HepG2 (cell line): ENCODE results near the gene ROM1.
A peak's percentile ranks its signal among the peaks of the same experiment; 100 is the strongest.

ENCODE experiments used
- HOXA7 ChIP-seq: sonication (generic); formaldehyde crosslinking; IDR thresholded peaks from 2 replicates; pipeline ENCODE4 v1.8.1; 2022; ENCODE audit warnings: mild to moderate bottlenecking, missing genetic modification reagents, moderate library complexity
- MIER2 ChIP-seq: IDR thresholded peaks from 2 replicates; pipeline ENCODE4 v1.6.1; 2016; ENCODE audit warnings: missing biosample characterization, missing genetic modification reagents
- POLR2A ChIP-seq, 2 experiments: IDR thresholded peaks; 2 replicates each; pipeline ENCODE4 v1.6.1; 2011; ENCODE audit warnings: low read depth in 2 of 2, low read length in 2 of 2, mild to moderate bottlenecking in 1 of 2, moderate library complexity in 1 of 2; ENCODE audit not compliant: insufficient read depth in 1 of 2
- SUZ12 ChIP-seq: fragments of 150-350 bp; IDR thresholded peaks from 2 replicates; pipeline ENCODE4 v1.6.1; 2014; ENCODE audit warnings: low read depth, low read length
- TF ChIP-seq, protein P1 (sequence below): sonication (generic); formaldehyde crosslinking; IDR thresholded peaks from 2 replicates; pipeline ENCODE4 v1.5.0; 2020; ENCODE audit warnings: mild to moderate bottlenecking, missing genetic modification reagents, moderate library complexity
- TF ChIP-seq, protein P2 (sequence below): sonication (generic); formaldehyde crosslinking; IDR thresholded peaks from 2 replicates; pipeline ENCODE4 v1.4.0; 2020; ENCODE audit warnings: mild to moderate bottlenecking, missing genetic modification reagents
- TF ChIP-seq, protein P3 (sequence below): sonication (generic); formaldehyde crosslinking; IDR thresholded peaks from 2 replicates; pipeline ENCODE4 v1.4.0; 2020; ENCODE audit warnings: missing genetic modification reagents, borderline replicate concordance
- TF ChIP-seq, protein P4 (sequence below): sonication (generic); formaldehyde crosslinking; IDR thresholded peaks from 2 replicates; pipeline ENCODE4 v1.8.1; 2023; ENCODE audit warnings: mild to moderate bottlenecking, inconsistent platforms, moderate library complexity, missing genetic modification reagents, borderline replicate concordance
- TF ChIP-seq, protein P5 (sequence below): sonication (generic); formaldehyde crosslinking; IDR thresholded peaks from 2 replicates; pipeline ENCODE4 v1.4.0; 2020; ENCODE audit warnings: missing genetic modification reagents, borderline replicate concordance

DNA sequence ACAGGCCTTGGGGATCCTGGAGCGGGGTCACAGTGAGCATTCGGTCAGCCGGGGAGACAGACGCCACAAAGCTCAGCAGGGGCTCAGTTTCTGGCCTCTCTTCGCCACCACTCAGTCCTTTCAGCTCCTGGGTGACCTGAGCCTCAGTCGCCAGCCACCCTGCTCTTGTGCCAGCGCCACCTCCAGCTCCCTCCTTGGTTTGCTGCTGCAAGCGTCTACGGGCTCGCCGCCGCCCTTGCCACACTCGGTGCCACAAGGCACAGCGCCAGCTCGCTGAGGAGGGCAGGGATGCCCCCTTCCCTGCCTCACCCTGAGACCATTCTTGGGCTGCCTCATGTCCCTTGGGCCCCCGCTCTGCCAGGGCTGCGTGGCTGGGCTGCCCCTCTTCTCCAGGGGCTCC lies 37.9 kb upstream of the ROM1 start:
- TF ChIP-seq, protein P1, sequence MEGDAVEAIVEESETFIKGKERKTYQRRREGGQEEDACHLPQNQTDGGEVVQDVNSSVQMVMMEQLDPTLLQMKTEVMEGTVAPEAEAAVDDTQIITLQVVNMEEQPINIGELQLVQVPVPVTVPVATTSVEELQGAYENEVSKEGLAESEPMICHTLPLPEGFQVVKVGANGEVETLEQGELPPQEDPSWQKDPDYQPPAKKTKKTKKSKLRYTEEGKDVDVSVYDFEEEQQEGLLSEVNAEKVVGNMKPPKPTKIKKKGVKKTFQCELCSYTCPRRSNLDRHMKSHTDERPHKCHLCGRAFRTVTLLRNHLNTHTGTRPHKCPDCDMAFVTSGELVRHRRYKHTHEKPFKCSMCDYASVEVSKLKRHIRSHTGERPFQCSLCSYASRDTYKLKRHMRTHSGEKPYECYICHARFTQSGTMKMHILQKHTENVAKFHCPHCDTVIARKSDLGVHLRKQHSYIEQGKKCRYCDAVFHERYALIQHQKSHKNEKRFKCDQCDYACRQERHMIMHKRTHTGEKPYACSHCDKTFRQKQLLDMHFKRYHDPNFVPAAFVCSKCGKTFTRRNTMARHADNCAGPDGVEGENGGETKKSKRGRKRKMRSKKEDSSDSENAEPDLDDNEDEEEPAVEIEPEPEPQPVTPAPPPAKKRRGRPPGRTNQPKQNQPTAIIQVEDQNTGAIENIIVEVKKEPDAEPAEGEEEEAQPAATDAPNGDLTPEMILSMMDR (CRISPR knock-in tag), result no peak
- TF ChIP-seq, protein P2, sequence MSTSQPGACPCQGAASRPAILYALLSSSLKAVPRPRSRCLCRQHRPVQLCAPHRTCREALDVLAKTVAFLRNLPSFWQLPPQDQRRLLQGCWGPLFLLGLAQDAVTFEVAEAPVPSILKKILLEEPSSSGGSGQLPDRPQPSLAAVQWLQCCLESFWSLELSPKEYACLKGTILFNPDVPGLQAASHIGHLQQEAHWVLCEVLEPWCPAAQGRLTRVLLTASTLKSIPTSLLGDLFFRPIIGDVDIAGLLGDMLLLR, result no peak
- TF ChIP-seq, protein P3, sequence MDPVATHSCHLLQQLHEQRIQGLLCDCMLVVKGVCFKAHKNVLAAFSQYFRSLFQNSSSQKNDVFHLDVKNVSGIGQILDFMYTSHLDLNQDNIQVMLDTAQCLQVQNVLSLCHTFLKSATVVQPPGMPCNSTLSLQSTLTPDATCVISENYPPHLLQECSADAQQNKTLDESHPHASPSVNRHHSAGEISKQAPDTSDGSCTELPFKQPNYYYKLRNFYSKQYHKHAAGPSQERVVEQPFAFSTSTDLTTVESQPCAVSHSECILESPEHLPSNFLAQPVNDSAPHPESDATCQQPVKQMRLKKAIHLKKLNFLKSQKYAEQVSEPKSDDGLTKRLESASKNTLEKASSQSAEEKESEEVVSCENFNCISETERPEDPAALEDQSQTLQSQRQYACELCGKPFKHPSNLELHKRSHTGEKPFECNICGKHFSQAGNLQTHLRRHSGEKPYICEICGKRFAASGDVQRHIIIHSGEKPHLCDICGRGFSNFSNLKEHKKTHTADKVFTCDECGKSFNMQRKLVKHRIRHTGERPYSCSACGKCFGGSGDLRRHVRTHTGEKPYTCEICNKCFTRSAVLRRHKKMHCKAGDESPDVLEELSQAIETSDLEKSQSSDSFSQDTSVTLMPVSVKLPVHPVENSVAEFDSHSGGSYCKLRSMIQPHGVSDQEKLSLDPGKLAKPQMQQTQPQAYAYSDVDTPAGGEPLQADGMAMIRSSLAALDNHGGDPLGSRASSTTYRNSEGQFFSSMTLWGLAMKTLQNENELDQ, result no peak
- TF ChIP-seq POLR2A (IDR thresholded peaks at IDR 0.05; ENCODE audit: insufficient read depth in 1 of 2, low read depth in 2 of 2, low read length in 2 of 2), result peak in 1 of 2 experiments; percentile 25; a peak in 1 of 4 replicates
- TF ChIP-seq MIER2 (CRISPR knock-in tag), result no peak
- no peak for TF ChIP-seq HOXA7
- TF ChIP-seq, protein P4, sequence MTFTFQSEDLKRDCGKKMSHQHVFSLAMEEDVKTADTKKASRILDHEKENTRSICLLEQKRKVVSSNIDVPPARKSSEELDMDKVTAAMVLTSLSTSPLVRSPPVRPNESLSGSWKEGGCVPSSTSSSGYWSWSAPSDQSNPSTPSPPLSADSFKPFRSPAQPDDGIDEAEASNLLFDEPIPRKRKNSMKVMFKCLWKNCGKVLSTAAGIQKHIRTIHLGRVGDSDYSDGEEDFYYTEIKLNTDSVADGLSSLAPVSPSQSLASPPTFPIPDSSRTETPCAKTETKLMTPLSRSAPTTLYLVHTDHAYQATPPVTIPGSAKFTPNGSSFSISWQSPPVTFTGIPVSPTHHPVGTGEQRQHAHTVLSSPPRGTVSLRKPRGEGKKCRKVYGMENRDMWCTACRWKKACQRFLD (CRISPR knock-in tag), result no peak
- TF ChIP-seq SUZ12, result no peak
- TF ChIP-seq, protein P5, sequence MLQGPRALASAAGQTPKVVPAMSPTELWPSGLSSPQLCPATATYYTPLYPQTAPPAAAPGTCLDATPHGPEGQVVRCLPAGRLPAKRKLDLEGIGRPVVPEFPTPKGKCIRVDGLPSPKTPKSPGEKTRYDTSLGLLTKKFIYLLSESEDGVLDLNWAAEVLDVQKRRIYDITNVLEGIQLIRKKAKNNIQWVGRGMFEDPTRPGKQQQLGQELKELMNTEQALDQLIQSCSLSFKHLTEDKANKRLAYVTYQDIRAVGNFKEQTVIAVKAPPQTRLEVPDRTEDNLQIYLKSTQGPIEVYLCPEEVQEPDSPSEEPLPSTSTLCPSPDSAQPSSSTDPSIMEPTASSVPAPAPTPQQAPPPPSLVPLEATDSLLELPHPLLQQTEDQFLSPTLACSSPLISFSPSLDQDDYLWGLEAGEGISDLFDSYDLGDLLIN (CRISPR knock-in tag), result no peak
